ENCODE measurements around the gene SRI. TPM values are rescaled to one million over a fixed set of nuclear protein-coding genes. Genes with fewer than 3 reads are reported as not detected.

The SRI gene
- total and polyA plus RNA-seq, 4 experiments from 2014 or later: 76.1 to 353 (median 178) TPM

- Histone ChIP-seq H3K4me3 (ENCODE audit: low read length in 2 of 2) (no peak overlapping the region), H3K9me3 (ENCODE audit: control insufficient read depth in 1 of 2, low read length in 2 of 2) (no peaks in the 10 kb centered on the region), H3K27me3 (ENCODE audit: insufficient read depth, low read length) (no peaks in the 10 kb centered on the region), H3K27ac (ENCODE audit: low read depth, low read length) (no peak overlapping the region), H3K36me3 (ENCODE audit: insufficient read depth, low read length) (peaks cover 28% of the 10 kb centered on the region), H3K4me1 (ENCODE audit: insufficient read depth, low read length) (no peaks in the 10 kb centered on the region)
- Mint-ChIP-seq H3K36me3 (peaks cover 40 to 55% of the 10 kb centered on the region in 2 donors), H3K4me3 (no peak overlapping the region), H3K4me1 (peaks cover 0 to 6% (median 4%) of the 10 kb centered on the region in 4 donors), H3K9me3 (no peaks in the 10 kb centered on the region), H3K27ac (peak overlapping the region in 2 of 7 donors; percentile 24 to 68), H3K27me3 (no peaks in the 10 kb centered on the region)
- DNase-seq: no peak
- CTCF ChIA-PET (ENCODE audit: partially characterized antibody): interaction anchor here (1.8 kb wide), 1 partner anchor 18 kb away, joined by 3 read pairs; no protein-coding TSS in a partner anchor
- POLR2A ChIA-PET (ENCODE audit: partially characterized antibody): interaction anchor here (1.0 to 1.2 kb wide), 2 partner anchors 15 to 17 kb away, joined by 3 to 4 read pairs; partner anchors contain the start of gene SRI
- intact Hi-C loops (cut with micrococcal nuclease): loop anchor here (2.0 kb wide), 1 partner anchor 15 kb away; no protein-coding TSS in a partner anchor
These were observed 16.4 kb downstream of the SRI start for GRCh38 chr7:88203401-88203800.

- Mint-ChIP-seq H3K4me1 (peaks cover 0 to 6% (median 4%) of the 10 kb centered on the region in 4 donors), H3K9me3 (no peaks in the 10 kb centered on the region), H3K27ac (peak overlapping the region in 2 of 7 donors; percentile 19 to 75), H3K4me3 (no peak overlapping the region), H3K27me3 (no peaks in the 10 kb centered on the region), H3K36me3 (peaks cover 43 to 49% of the 10 kb centered on the region in 2 donors)
- H3K27ac ChIP-seq (ENCODE audit: low read depth, low read length): no peak overlapping the region
- no peaks in the 10 kb centered on the region for H3K27me3 ChIP-seq (ENCODE audit: insufficient read depth, low read length)
- H3K36me3 ChIP-seq (ENCODE audit: insufficient read depth, low read length): peaks cover 22% of the 10 kb centered on the region
- intact Hi-C loops (cut with micrococcal nuclease): loop anchor here (2.0 kb wide), 1 partner anchor 16 kb away; no protein-coding TSS in a partner anchor
- H3K9me3 ChIP-seq (ENCODE audit: control insufficient read depth in 1 of 2, low read length in 2 of 2): no peaks in the 10 kb centered on the region
- ChIA-PET POLR2A (ENCODE audit: partially characterized antibody) (interaction anchor here (1.2 kb wide), 1 partner anchor 18 kb away, joined by 4 read pairs; the partner anchor contains the start of gene SRI), CTCF (ENCODE audit: partially characterized antibody) (interaction anchor here (1.8 kb wide), 1 partner anchor 18 kb away, joined by 3 read pairs; no protein-coding TSS in a partner anchor)
- no peak overlapping the region for H3K4me3 ChIP-seq (ENCODE audit: low read length in 2 of 2)
- no peak for DNase-seq
- H3K4me1 ChIP-seq (ENCODE audit: insufficient read depth, low read length): no peaks in the 10 kb centered on the region
These were observed 17.0 kb downstream of the SRI start for GRCh38 chr7:88202799-88203198.

GRCh38 chr7:88202278-88202677, 17.6 kb downstream of the SRI start:
- ChIA-PET POLR2A (ENCODE audit: partially characterized antibody) (interaction anchor here (1.2 kb wide), 1 partner anchor 18 kb away, joined by 4 read pairs; the partner anchor contains the start of gene SRI), CTCF (ENCODE audit: partially characterized antibody) (interaction anchor here (1.8 kb wide), 1 partner anchor 17 kb away, joined by 3 read pairs; no protein-coding TSS in a partner anchor)
- Histone ChIP-seq H3K36me3 (ENCODE audit: insufficient read depth, low read length) (peaks cover 17% of the 10 kb centered on the region), H3K9me3 (ENCODE audit: control insufficient read depth in 1 of 2, low read length in 2 of 2) (no peaks in the 10 kb centered on the region), H3K4me3 (ENCODE audit: low read length in 2 of 2) (no peak overlapping the region), H3K4me1 (ENCODE audit: insufficient read depth, low read length) (no peaks in the 10 kb centered on the region), H3K27ac (ENCODE audit: low read depth, low read length) (no peak overlapping the region), H3K27me3 (ENCODE audit: insufficient read depth, low read length) (no peaks in the 10 kb centered on the region)
- Mint-ChIP-seq H3K4me1 (peaks cover 0 to 6% (median 4%) of the 10 kb centered on the region in 4 donors), H3K36me3 (peaks cover 42 to 44% of the 10 kb centered on the region in 2 donors), H3K27me3 (no peaks in the 10 kb centered on the region), H3K27ac (peak overlapping the region in 1 of 7 donors; percentile 59), H3K4me3 (no peak overlapping the region), H3K9me3 (no peaks in the 10 kb centered on the region)
- DNase-seq: no peak
- intact Hi-C loops (cut with micrococcal nuclease): loop anchor here (2.0 kb wide), 1 partner anchor 17 kb away; no protein-coding TSS in a partner anchor

- no peak for DNase-seq
- Mint-ChIP-seq H3K9me3 (peaks cover 0 to 2% (median 0%) of the 10 kb centered on the region in 8 donors), H3K27me3 (no peaks in the 10 kb centered on the region), H3K4me3 (no peak overlapping the region), H3K36me3 (peaks cover 35 to 38% of the 10 kb centered on the region in 2 donors), H3K4me1 (peaks cover 0 to 6% (median 4%) of the 10 kb centered on the region in 4 donors), H3K27ac (peak overlapping the region in 1 of 7 donors; percentile 51)
- Histone ChIP-seq H3K4me3 (ENCODE audit: low read length in 2 of 2) (no peak overlapping the region), H3K27ac (ENCODE audit: low read depth, low read length) (no peak overlapping the region), H3K4me1 (ENCODE audit: insufficient read depth, low read length) (no peaks in the 10 kb centered on the region), H3K36me3 (ENCODE audit: insufficient read depth, low read length) (peaks cover 10% of the 10 kb centered on the region), H3K27me3 (ENCODE audit: insufficient read depth, low read length) (no peaks in the 10 kb centered on the region), H3K9me3 (ENCODE audit: control insufficient read depth in 1 of 2, low read length in 2 of 2) (no peaks in the 10 kb centered on the region)
- intact Hi-C loops (cut with micrococcal nuclease): no loop called here
- POLR2A ChIA-PET (ENCODE audit: partially characterized antibody): no interaction called here
- CTCF ChIA-PET (ENCODE audit: partially characterized antibody): no interaction called here
These were observed 18.5 kb downstream of the SRI start for GRCh38 chr7:88201305-88201704.

GRCh38 chr7:88200789-88201188, 19.0 kb downstream of the SRI start:
- no peaks in the 10 kb centered on the region for H3K9me3 ChIP-seq (ENCODE audit: control insufficient read depth in 1 of 2, low read length in 2 of 2)
- peaks cover 5% of the 10 kb centered on the region for H3K36me3 ChIP-seq (ENCODE audit: insufficient read depth, low read length)
- H3K4me1 Mint-ChIP-seq: peaks cover 0 to 6% (median 4%) of the 10 kb centered on the region in 4 donors
- no peak overlapping the region for H3K27ac Mint-ChIP-seq
- peaks cover 30 to 33% of the 10 kb centered on the region in 2 donors for H3K36me3 Mint-ChIP-seq
- ChIA-PET POLR2A (ENCODE audit: partially characterized antibody) (no interaction called here), CTCF (ENCODE audit: partially characterized antibody) (no interaction called here)
- no peaks in the 10 kb centered on the region for H3K4me1 ChIP-seq (ENCODE audit: insufficient read depth, low read length)
- H3K9me3 Mint-ChIP-seq: peaks cover 0 to 2% (median 0%) of the 10 kb centered on the region in 8 donors
- H3K4me3 Mint-ChIP-seq: no peak overlapping the region
- no peak overlapping the region for H3K27ac ChIP-seq (ENCODE audit: low read depth, low read length)
- no peaks in the 10 kb centered on the region for H3K27me3 ChIP-seq (ENCODE audit: insufficient read depth, low read length)
- no peak for DNase-seq
- intact Hi-C loops (cut with micrococcal nuclease): no loop called here
- H3K4me3 ChIP-seq (ENCODE audit: low read length in 2 of 2): no peak overlapping the region
- no peaks in the 10 kb centered on the region for H3K27me3 Mint-ChIP-seq

- no peak overlapping the region for H3K27ac Mint-ChIP-seq
- CTCF ChIA-PET (ENCODE audit: partially characterized antibody): no interaction called here
These were observed 19.6 kb downstream of the SRI start for GRCh38 chr7:88200261-88200660.

GRCh38 chr7:88191911-88192310, 27.9 kb downstream of the SRI start:
- intact Hi-C loops (cut with micrococcal nuclease): no loop called here
- no peak overlapping the region for H3K4me3 Mint-ChIP-seq
- ChIA-PET POLR2A (ENCODE audit: partially characterized antibody) (no interaction called here), CTCF (ENCODE audit: partially characterized antibody) (no interaction called here)
- H3K27me3 Mint-ChIP-seq: no peaks in the 10 kb centered on the region
- no peaks in the 10 kb centered on the region for H3K36me3 Mint-ChIP-seq
- H3K27ac Mint-ChIP-seq: no peak overlapping the region
- Histone ChIP-seq H3K4me1 (ENCODE audit: insufficient read depth, low read length) (no peaks in the 10 kb centered on the region), H3K9me3 (ENCODE audit: control insufficient read depth in 1 of 2, low read length in 2 of 2) (no peaks in the 10 kb centered on the region), H3K4me3 (ENCODE audit: low read length in 2 of 2) (no peak overlapping the region), H3K27me3 (ENCODE audit: insufficient read depth, low read length) (no peaks in the 10 kb centered on the region), H3K36me3 (ENCODE audit: insufficient read depth, low read length) (no peaks in the 10 kb centered on the region), H3K27ac (ENCODE audit: low read depth, low read length) (no peak overlapping the region)
- H3K4me1 Mint-ChIP-seq: peaks cover 0 to 2% (median 0%) of the 10 kb centered on the region in 4 donors
- H3K9me3 Mint-ChIP-seq: no peaks in the 10 kb centered on the region
- no peak for DNase-seq

More at GRCh38 chr7:88200261-88200660, 19.6 kb downstream of the SRI start:
- Histone ChIP-seq H3K9me3 (ENCODE audit: control insufficient read depth in 1 of 2, low read length in 2 of 2) (no peaks in the 10 kb centered on the region), H3K4me1 (ENCODE audit: insufficient read depth, low read length) (no peaks in the 10 kb centered on the region), H3K36me3 (ENCODE audit: insufficient read depth, low read length) (peaks cover 2% of the 10 kb centered on the region), H3K4me3 (ENCODE audit: low read length in 2 of 2) (no peak overlapping the region), H3K27ac (ENCODE audit: low read depth, low read length) (no peak overlapping the region), H3K27me3 (ENCODE audit: insufficient read depth, low read length) (no peaks in the 10 kb centered on the region)
- Mint-ChIP-seq H3K4me3 (no peak overlapping the region), H3K36me3 (peaks cover 25 to 27% of the 10 kb centered on the region in 2 donors), H3K4me1 (peaks cover 0 to 6% (median 4%) of the 10 kb centered on the region in 4 donors), H3K27me3 (no peaks in the 10 kb centered on the region), H3K9me3 (peaks cover 0 to 2% (median 0%) of the 10 kb centered on the region in 8 donors)
- POLR2A ChIA-PET (ENCODE audit: partially characterized antibody): no interaction called here
- DNase-seq: no peak
- intact Hi-C loops (cut with micrococcal nuclease): no loop called here
